HCT116 (cell line): ENCODE data around the gene KLK8. TPM values are rescaled to one million over a fixed set of nuclear protein-coding genes. Genes with fewer than 3 reads are reported as not detected.

Experiments
- ATAC-seq: fragments of 200-7000 bp; cut with Tn5 transposase; 2 replicates; pipeline ENCODE4 v1.9.1; 2020; ENCODE audit warnings: mild to moderate bottlenecking, moderate library complexity
- BruUV-seq: library from RNA; stranded (reverse); fragments of 400-500 nt; replicated peaks from 2 replicates; lab custom pipeline; 2021; lab: Mats Ljungman, UMichigan
- CTCF ChIA-PET: fragments of 300-600 bp; sonication (Branson Sonifier 250); formaldehyde crosslinking; loops from one replicate; lab custom pipeline; 2021; ENCODE audit warnings: antibody characterized with exemption; lab: Charles Lee
- POLR2A ChIA-PET: fragments of 300-600, 350-600 bp; sonication (Branson Sonifier 250); formaldehyde crosslinking; loops from one replicate; lab custom pipeline; 2021; ENCODE audit warnings: antibody characterized with exemption; lab: Charles Lee
- RAD21 ChIA-PET, 2 experiments: fragments of 300-600 bp; sonication (Branson Sonifier 250); formaldehyde crosslinking; loops; one replicate each; lab custom pipeline; 2023; ENCODE audit warnings: low total read pairs in 2 of 2; ENCODE audit not compliant: uncharacterized antibody in 2 of 2, unreplicated experiment in 2 of 2, low non-redundant PET in 1 of 2; lab: Charles Lee
- DNase-seq: peaks from one replicate; pipeline ENCODE4 v3.0.0-alpha.2; 2010; ENCODE audit warnings: low read depth, low spot score
- H2AFZ ChIP-seq: fragments of 200-600 bp; shearing (Covaris generic), sonication (generic); 2 replicates; pipeline ENCODE4 v1.6.1; 2017; ENCODE audit warnings: low read depth, mixed run types, mixed read lengths, antibody characterized with exemption, low read length; ENCODE audit not compliant: poor library complexity, severe bottlenecking
- H3K27ac ChIP-seq: 2 replicates; pipeline ENCODE4 v1.5.1; 2012; ENCODE audit warnings: low read depth, low read length
- H3K27me3 ChIP-seq: fragments of 200-600 bp; sonication (generic); 2 replicates; pipeline ENCODE4 v1.6.1; 2016; ENCODE audit warnings: mixed run types, low read length, mixed read lengths; ENCODE audit not compliant: insufficient read depth
- H3K36me3 ChIP-seq, 2 experiments: fragments of 200-500 bp in 1 of 2; fragments of 200-600 bp in 1 of 2; sonication (Bioruptor generic) in 1 of 2; sonication (generic) in 1 of 2; 2 replicates each; pipeline versions ENCODE4 v1.5.1 to v1.6.1; 2014 to 2016; ENCODE audit warnings: low read length in 2 of 2, inconsistent platforms in 1 of 2, mixed read lengths in 1 of 2, mixed run types in 1 of 2; ENCODE audit not compliant: insufficient read depth in 2 of 2, control insufficient read depth in 1 of 2
- H3K4me1 ChIP-seq, 2 experiments: fragments of 200-600 bp in 1 of 2; sonication (generic) in 1 of 2; 2 replicates each; pipeline versions ENCODE4 v1.5.1 to v1.6.1; 2012 to 2017; ENCODE audit warnings: low read length in 2 of 2, inconsistent platforms in 1 of 2, mild to moderate bottlenecking in 1 of 2, mixed read lengths in 1 of 2, mixed run types in 1 of 2, moderate library complexity in 1 of 2; ENCODE audit not compliant: insufficient read depth in 2 of 2, control insufficient read depth in 1 of 2
- H3K4me2 ChIP-seq: fragments of 200-600 bp; sonication (generic); 2 replicates; pipeline ENCODE4 v1.6.1; 2017; ENCODE audit warnings: mixed run types, low read length, mixed read lengths
- H3K4me3 ChIP-seq, 2 experiments: fragments of 200-600 bp in 1 of 2; sonication (generic) in 1 of 2; replicated peaks in 1 of 2; 2 replicates each; pipeline ENCODE4 v1.5.1; 2011 to 2016; ENCODE audit warnings: low read length in 2 of 2, control low read depth in 1 of 2, low read depth in 1 of 2, mild to moderate bottlenecking in 1 of 2, mixed read lengths in 1 of 2, mixed run types in 1 of 2
- H3K79me2 ChIP-seq: fragments of 200-600 bp; sonication (generic); 2 replicates; pipeline ENCODE4 v1.6.1; 2017; ENCODE audit warnings: mild to moderate bottlenecking, mixed run types, low read length, moderate library complexity, mixed read lengths; ENCODE audit not compliant: insufficient read depth
- H3K9ac ChIP-seq: fragments of 200-600 bp; sonication (generic); 2 replicates; pipeline ENCODE4 v1.6.1; 2016; ENCODE audit warnings: low read length, mixed read lengths
- H3K9me2 ChIP-seq: fragments of 200-600 bp; sonication (generic), shearing (Covaris generic); 2 replicates; pipeline ENCODE4 v1.6.1; 2017; ENCODE audit warnings: mixed run types, mild to moderate bottlenecking, moderate library complexity; ENCODE audit not compliant: insufficient read depth
- H3K9me3 ChIP-seq, 2 experiments: fragments of 200-500 bp in 1 of 2; fragments of 200-600 bp in 1 of 2; sonication (Bioruptor generic) in 1 of 2; sonication (generic) in 1 of 2; 2 replicates each; pipeline ENCODE4 v1.6.1; 2014 to 2017; ENCODE audit warnings: low read length in 2 of 2, mixed read lengths in 2 of 2, inconsistent platforms in 1 of 2, low read depth in 1 of 2, mild to moderate bottlenecking in 1 of 2, mixed run types in 1 of 2, moderate library complexity in 1 of 2; ENCODE audit not compliant: control insufficient read depth in 1 of 2, insufficient read depth in 1 of 2
- H4K20me1 ChIP-seq: fragments of 200-600 bp; sonication (generic), shearing (Covaris generic); 2 replicates; pipeline ENCODE4 v1.6.1; 2017; ENCODE audit warnings: mixed run types, mild to moderate bottlenecking, moderate library complexity; ENCODE audit not compliant: insufficient read depth
- CEBPB ChIP-seq: IDR thresholded peaks from 2 replicates; pipeline ENCODE4 v1.6.1; 2012; ENCODE audit warnings: low read depth
- CTCF ChIP-seq, 3 experiments: fragments of 200-600 bp in 1 of 3; sonication (generic) in 1 of 3; IDR thresholded peaks in 2 of 3; conservative IDR thresholded peaks in 1 of 3; 2 replicates each; pipeline ENCODE4 v1.5.1; 2012 to 2017; ENCODE audit warnings: low read depth in 2 of 3, low read length in 2 of 3, antibody characterized with exemption in 1 of 3, borderline replicate concordance in 1 of 3, control low read depth in 1 of 3, mild to moderate bottlenecking in 1 of 3, mixed read lengths in 1 of 3, mixed run types in 1 of 3, moderate library complexity in 1 of 3; ENCODE audit not compliant: insufficient read depth in 1 of 3
- EZH2phosphoT487 ChIP-seq: fragments of 200-600 bp; IDR thresholded peaks from 2 replicates; pipeline ENCODE4 v1.6.1; 2018; ENCODE audit warnings: antibody characterized with exemption, borderline replicate concordance
- RAD21 ChIP-seq: IDR thresholded peaks from 2 replicates; pipeline ENCODE4 v1.6.1; 2012; ENCODE audit warnings: low read depth, mild to moderate bottlenecking
- SIN3A ChIP-seq: IDR thresholded peaks from 2 replicates; pipeline ENCODE4 v1.6.1; 2012; ENCODE audit warnings: low read depth
- SRF ChIP-seq: IDR thresholded peaks from 2 replicates; pipeline ENCODE4 v1.6.1; 2012; ENCODE audit warnings: low read depth
- TCF7L2 ChIP-seq: IDR thresholded peaks from 2 replicates; pipeline ENCODE4 v1.7.0; 2011; ENCODE audit warnings: borderline replicate concordance, inconsistent platforms; ENCODE audit not compliant: insufficient read depth, insufficient read length; ENCODE audit errors: extremely low read depth
- ZFX ChIP-seq: fragments of 450-650 bp; IDR thresholded peaks from 2 replicates; pipeline ENCODE4 v1.6.1; 2017
- intact Hi-C: fragments of 100-400 bp; cut with micrococcal nuclease; formaldehyde crosslinking; loops from 2 replicates; pipeline ENCODE4 v1.10.0; 2022
- total RNA-seq: library from RNA; stranded (reverse); gene quantifications from one replicate; pipeline ENCODE4 v1.2.1, GENCODE V29; 2021; ENCODE audit not compliant: unreplicated experiment

The KLK8 gene
- total RNA-seq, 1 experiment from 2014 or later = 92.8 TPM

- Histone ChIP-seq H3K27me3 (no peaks in the 10 kb centered on the region), H3K4me1 (peaks cover 0 to 12% of the 10 kb centered on the region in 2 experiments; a peak in 2 of 4 replicates), H3K9ac (no peak overlapping the region), H3K79me2 (no peaks in the 10 kb centered on the region), H4K20me1 (no peaks in the 10 kb centered on the region), H3K9me3 (no peaks in the 10 kb centered on the region), H3K9me2 (no peaks in the 10 kb centered on the region), H2AFZ (no peak overlapping the region), H3K4me2 (no peak overlapping the region), H3K4me3 (no peak overlapping the region), H3K27ac (no peak overlapping the region), H3K36me3 (no peaks in the 10 kb centered on the region)
- intact Hi-C loops = no loop called here
- TF ChIP-seq CTCF (IDR thresholded peaks at IDR 0.05 in 2 of 3, conservative IDR thresholded peaks at IDR 0.05 in 1 of 3; ENCODE audit: borderline replicate concordance in 1 of 3, insufficient read depth in 1 of 3, low read depth in 2 of 3, low read length in 2 of 3) (no peak), SIN3A (no peak), RAD21 (no peak), CEBPB (no peak), ZFX (no peak), TCF7L2 (no peak), EZH2phosphoT487 (no peak), SRF (no peak)
- ChIA-PET CTCF (interaction anchor here (0.7 to 1.2 kb wide), 3 partner anchors 9 to 69 kb away, joined by 3 read pairs; no protein-coding TSS in a partner anchor), RAD21 (no interaction called here), POLR2A (interaction anchor here (0.9 kb wide), 1 partner anchor 9 kb away, joined by 3 read pairs; no protein-coding TSS in a partner anchor)
- ATAC-seq (no peak), DNase-seq (no peak)
- BruUV-seq = no TSS peak
These were observed 26.5 kb upstream of the KLK8 start for GRCh38 chr19:51027873-51028272.
